BJ (cell line): Measurements from ENCODE around the gene APOBEC3G. TPM values are rescaled to one million over a fixed set of nuclear protein-coding genes. Genes with fewer than 3 reads are reported as not detected.

Experiments used
- CTCF ChIA-PET: fragments of 350-600 bp; formaldehyde crosslinking; extraction: SDS; loops from one replicate; lab custom pipeline; 2021; ENCODE audit warnings: antibody characterized with exemption, inconsistent platforms; lab: Yijun Ruan, JAX
- POLR2A ChIA-PET: fragments of 300-600 bp; sonication (Branson Sonifier 250); formaldehyde crosslinking; extraction: SDS; loops from one replicate; lab custom pipeline; 2021; ENCODE audit warnings: antibody characterized with exemption; lab: Charles Lee
- DNase-seq: peaks from one replicate; pipeline ENCODE4 v3.0.0-alpha.2; 2011; ENCODE audit warnings: low read depth
- H3K27me3 ChIP-seq: 2 replicates; pipeline ENCODE4 v1.6.0; 2011; ENCODE audit warnings: low read length; ENCODE audit not compliant: control insufficient read depth, insufficient read depth
- H3K36me3 ChIP-seq: 2 replicates; pipeline ENCODE4 v1.5.1; 2011; ENCODE audit warnings: low read length; ENCODE audit not compliant: control insufficient read depth, insufficient read depth
- H3K4me3 ChIP-seq: 2 replicates; pipeline ENCODE4 v1.5.1; 2011; ENCODE audit warnings: low read depth, mild to moderate bottlenecking, control low read depth, low read length
- CTCF ChIP-seq: IDR thresholded peaks from 2 replicates; pipeline ENCODE4 v1.5.1; 2011; ENCODE audit warnings: low read depth, mild to moderate bottlenecking, control low read depth, inconsistent platforms, low read length, moderate library complexity; ENCODE audit not compliant: insufficient read depth
- polyA plus RNA-seq: library from polyadenylated mRNA; depleted of rRNA; stranded (reverse); fragments of >200 nt; gene quantifications from 2 replicates; pipeline ENCODE4 v1.2.3, GENCODE V29; 2011

The APOBEC3G gene
- polyA plus RNA-seq, 1 experiment = 7.3 TPM

- no peak for TF ChIP-seq CTCF
- Histone ChIP-seq H3K36me3 (no peaks in the 10 kb centered on the region; the same call in 1 of the 2 replicates), H3K27me3 (no peaks in the 10 kb centered on the region), H3K4me3 (no peak overlapping the region)
- ChIA-PET POLR2A (no interaction called here), CTCF (no interaction called here)
- no peak for DNase-seq
Measured at GRCh38 chr22:39081016-39081415, 3.9 kb downstream of the APOBEC3G start.

- no peaks in the 10 kb centered on the region for H3K27me3 ChIP-seq
- POLR2A ChIA-PET = no interaction called here
- CTCF ChIA-PET = no interaction called here
Measured at GRCh38 chr22:39081598-39081997, 4.5 kb downstream of the APOBEC3G start.

DNA sequence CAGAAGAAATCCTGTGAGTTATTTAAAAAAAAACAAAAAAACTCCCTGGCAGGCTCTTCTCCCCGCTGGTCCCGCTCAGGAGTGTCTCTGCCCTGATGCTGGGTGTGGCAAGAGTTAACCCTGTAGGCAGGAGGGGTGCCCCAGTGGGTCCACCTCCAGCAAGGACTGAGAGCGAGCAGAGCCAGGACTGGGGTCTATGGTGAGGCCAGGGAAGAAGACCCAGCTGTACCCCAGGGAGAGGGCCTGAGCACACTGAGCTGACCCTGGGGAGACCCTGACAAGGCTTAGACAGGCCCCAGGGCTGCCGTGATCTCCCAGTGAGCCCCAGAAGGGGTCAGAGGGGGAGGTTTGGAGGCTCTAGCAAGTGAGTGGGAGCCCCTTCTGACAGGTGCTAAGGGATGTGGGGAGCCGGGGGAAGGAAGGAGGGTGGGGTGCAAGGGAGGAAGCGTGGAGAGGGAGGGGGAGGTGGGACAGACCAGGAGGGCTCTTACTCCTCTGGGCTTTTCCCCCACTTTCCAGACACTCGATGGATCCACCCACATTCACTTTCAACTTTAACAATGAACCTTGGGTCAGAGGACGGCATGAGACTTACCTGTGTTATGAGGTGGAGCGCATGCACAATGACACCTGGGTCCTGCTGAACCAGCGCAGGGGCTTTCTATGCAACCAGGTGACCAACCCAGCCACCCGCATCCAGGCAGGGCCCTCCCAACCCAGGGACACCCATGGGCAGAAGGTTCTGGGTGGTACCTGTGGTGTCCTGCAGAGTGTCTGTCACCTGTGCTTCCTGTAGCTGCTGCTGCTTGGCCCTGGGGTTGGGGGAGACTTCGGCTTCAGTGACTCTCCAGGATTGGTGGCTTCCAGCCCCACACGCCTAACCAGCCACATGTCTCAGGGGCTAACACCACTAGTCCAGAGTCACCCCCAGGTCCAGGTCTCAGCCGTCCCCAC, 6.4 kb downstream of the APOBEC3G start:
- CTCF ChIA-PET = interaction anchor here (1.6 kb wide), 1 partner anchor 76 kb away, joined by 3 read pairs; no protein-coding TSS in a partner anchor
- H3K36me3 ChIP-seq = no peaks in the 10 kb centered on the region; the same call in 1 of the 2 replicates
- TF ChIP-seq CTCF = no peak
- no peak overlapping the region for H3K4me3 ChIP-seq
- no peak for DNase-seq
- no peaks in the 10 kb centered on the region for H3K27me3 ChIP-seq
- POLR2A ChIA-PET = no interaction called here

More at GRCh38 chr22:39081598-39081997, 4.5 kb downstream of the APOBEC3G start:
- TF ChIP-seq CTCF = no peak
- no peak for DNase-seq
- no peaks in the 10 kb centered on the region; the same call in 1 of the 2 replicates for H3K36me3 ChIP-seq
- H3K4me3 ChIP-seq = no peak overlapping the region

DNA sequence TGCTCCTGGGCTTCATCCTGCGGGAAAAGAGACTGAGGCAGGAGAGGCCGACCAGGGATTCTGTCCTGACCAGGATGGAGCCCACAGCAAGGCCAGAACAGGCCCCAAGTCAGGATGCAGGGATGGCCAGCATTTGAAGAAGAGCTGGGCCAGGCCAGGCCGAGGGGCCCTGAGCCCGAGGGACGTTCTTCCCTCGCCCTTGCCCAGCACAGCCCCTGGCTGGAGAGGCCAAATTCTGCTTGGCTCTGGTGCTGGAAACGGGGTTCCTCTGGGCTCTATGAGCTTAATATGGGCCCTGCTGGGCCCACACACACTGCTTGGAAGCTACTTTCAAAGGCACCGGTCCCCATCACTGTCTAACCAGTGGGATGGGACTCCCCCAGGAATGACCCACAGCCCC, 7.6 kb downstream of the APOBEC3G start:
- Histone ChIP-seq H3K36me3 (no peaks in the 10 kb centered on the region; the same call in 1 of the 2 replicates), H3K4me3 (no peak overlapping the region), H3K27me3 (no peaks in the 10 kb centered on the region)
- no peak for DNase-seq
- no peak for TF ChIP-seq CTCF
- CTCF ChIA-PET = interaction anchor here (1.6 kb wide), 1 partner anchor 77 kb away, joined by 3 read pairs; no protein-coding TSS in a partner anchor
- POLR2A ChIA-PET = no interaction called here

- Histone ChIP-seq H3K36me3 (no peaks in the 10 kb centered on the region), H3K27me3 (peaks cover 4% of the 10 kb centered on the region), H3K4me3 (no peak overlapping the region)
- DNase-seq = no peak
- no peak for TF ChIP-seq CTCF
- ChIA-PET CTCF (no interaction called here), POLR2A (no interaction called here)
Measured at GRCh38 chr22:39087098-39087497, 10.0 kb downstream of the APOBEC3G start.
